Measurements from ENCODE around the gene ZNF488.

DNA sequence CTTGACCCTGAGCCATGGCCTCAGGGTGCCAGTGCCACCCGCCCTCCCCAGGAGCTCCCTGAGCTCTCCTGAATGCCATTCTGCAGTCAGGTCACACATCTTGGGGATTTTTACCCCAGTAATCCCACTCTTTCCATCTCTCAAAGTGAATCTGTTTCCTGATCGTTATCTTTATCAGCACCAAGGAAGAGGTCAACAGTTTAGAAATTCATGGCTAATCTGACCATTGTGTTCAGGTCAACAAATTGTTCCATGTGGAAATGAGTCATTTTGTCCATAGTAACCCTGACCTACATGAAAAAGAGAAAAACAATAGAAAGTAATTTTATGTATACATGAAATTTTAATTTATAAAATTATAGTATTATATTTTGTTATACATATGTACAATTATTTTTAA, 28.8 kb upstream of the ZNF488 start:
- TF ChIP-seq, protein P1, sequence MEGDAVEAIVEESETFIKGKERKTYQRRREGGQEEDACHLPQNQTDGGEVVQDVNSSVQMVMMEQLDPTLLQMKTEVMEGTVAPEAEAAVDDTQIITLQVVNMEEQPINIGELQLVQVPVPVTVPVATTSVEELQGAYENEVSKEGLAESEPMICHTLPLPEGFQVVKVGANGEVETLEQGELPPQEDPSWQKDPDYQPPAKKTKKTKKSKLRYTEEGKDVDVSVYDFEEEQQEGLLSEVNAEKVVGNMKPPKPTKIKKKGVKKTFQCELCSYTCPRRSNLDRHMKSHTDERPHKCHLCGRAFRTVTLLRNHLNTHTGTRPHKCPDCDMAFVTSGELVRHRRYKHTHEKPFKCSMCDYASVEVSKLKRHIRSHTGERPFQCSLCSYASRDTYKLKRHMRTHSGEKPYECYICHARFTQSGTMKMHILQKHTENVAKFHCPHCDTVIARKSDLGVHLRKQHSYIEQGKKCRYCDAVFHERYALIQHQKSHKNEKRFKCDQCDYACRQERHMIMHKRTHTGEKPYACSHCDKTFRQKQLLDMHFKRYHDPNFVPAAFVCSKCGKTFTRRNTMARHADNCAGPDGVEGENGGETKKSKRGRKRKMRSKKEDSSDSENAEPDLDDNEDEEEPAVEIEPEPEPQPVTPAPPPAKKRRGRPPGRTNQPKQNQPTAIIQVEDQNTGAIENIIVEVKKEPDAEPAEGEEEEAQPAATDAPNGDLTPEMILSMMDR (IDR thresholded peaks at IDR 0.05), result no peak
- TF ChIP-seq, protein P2, sequence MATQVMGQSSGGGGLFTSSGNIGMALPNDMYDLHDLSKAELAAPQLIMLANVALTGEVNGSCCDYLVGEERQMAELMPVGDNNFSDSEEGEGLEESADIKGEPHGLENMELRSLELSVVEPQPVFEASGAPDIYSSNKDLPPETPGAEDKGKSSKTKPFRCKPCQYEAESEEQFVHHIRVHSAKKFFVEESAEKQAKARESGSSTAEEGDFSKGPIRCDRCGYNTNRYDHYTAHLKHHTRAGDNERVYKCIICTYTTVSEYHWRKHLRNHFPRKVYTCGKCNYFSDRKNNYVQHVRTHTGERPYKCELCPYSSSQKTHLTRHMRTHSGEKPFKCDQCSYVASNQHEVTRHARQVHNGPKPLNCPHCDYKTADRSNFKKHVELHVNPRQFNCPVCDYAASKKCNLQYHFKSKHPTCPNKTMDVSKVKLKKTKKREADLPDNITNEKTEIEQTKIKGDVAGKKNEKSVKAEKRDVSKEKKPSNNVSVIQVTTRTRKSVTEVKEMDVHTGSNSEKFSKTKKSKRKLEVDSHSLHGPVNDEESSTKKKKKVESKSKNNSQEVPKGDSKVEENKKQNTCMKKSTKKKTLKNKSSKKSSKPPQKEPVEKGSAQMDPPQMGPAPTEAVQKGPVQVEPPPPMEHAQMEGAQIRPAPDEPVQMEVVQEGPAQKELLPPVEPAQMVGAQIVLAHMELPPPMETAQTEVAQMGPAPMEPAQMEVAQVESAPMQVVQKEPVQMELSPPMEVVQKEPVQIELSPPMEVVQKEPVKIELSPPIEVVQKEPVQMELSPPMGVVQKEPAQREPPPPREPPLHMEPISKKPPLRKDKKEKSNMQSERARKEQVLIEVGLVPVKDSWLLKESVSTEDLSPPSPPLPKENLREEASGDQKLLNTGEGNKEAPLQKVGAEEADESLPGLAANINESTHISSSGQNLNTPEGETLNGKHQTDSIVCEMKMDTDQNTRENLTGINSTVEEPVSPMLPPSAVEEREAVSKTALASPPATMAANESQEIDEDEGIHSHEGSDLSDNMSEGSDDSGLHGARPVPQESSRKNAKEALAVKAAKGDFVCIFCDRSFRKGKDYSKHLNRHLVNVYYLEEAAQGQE (IDR thresholded peaks at IDR 0.05; ENCODE audit: insufficient read depth in 1 of 2, low read depth in 2 of 2, low read length in 1 of 2), result no peak
- no peak for TF ChIP-seq TCF7L2 (IDR thresholded peaks at IDR 0.05; ENCODE audit: low read depth, low read length)
- TF ChIP-seq SIN3A (IDR thresholded peaks at IDR 0.05; ENCODE audit: borderline replicate concordance, insufficient read depth, low read depth, low read length), result no peak
- TF ChIP-seq POLR2AphosphoS5 (IDR thresholded peaks at IDR 0.05; ENCODE audit: low read depth, low read length), result no peak
